GM19467 (cell line): ENCODE data around the gene STK38.
"Not testable (repeated sequence)": the region's sequence is repeated elsewhere in the genome, so short reads cannot be mapped to it uniquely, and the experiment has no call there.

Source experiments
- ATAC-seq: cut with Tn5 transposase; IDR thresholded peaks from one replicate; pipeline ENCODE4 v1.9.1; 2021; ENCODE audit warnings: mild to moderate bottlenecking, moderate library complexity; ENCODE audit not compliant: unreplicated experiment

The STK38 gene

DNA sequence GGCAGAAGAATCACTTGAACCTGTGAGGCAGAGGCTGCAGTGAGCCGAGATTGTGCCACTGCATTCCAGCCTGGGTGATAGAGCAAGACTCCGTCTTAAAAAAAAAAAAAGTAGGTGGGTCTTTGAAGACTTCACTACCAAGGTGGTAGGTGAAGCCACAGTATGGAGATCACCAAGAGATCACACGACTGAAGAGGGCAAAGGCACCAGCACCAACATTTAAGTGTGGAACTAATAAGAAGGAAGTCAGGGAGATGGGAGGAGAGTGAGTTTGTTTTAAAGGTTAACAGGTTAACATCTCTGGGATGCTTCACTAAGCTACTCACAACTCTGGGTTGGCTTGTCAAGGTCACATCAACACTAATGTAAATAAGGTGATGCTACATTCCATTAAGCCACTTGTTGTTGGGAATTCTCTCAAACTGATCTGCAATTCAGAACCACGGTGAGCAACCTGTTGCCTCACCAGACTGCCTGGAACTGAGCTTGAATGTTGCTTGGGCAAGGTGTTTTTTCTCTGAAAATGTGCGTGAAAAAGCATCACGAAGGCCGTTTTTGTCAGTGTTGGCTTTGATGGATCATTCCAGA lies 55.8 kb downstream of the STK38 start:
- ATAC-seq = no peak

- no peak for ATAC-seq
Observed at GRCh38 chr6:36489426-36489825, 57.9 kb downstream of the STK38 start.

DNA sequence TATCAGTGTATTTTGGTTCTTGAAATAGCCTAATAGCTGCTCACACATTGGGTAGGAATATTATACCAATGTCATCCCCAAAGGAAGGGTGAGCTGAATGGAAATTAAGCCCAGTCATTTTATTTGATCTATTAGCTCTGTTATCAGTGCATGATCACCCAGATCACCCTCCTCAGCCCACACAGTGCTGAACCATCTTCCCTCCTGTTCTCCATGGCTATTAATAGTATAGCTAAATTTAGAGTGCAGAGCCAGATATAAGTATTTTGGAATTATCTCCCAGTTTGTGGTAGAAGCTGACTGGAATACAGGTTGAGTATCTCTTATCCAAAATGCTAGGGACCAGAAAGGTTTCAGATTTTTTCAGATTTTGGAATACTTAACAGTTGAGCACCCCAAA lies 59.1 kb downstream of the STK38 start:
- ATAC-seq = no peak

DNA sequence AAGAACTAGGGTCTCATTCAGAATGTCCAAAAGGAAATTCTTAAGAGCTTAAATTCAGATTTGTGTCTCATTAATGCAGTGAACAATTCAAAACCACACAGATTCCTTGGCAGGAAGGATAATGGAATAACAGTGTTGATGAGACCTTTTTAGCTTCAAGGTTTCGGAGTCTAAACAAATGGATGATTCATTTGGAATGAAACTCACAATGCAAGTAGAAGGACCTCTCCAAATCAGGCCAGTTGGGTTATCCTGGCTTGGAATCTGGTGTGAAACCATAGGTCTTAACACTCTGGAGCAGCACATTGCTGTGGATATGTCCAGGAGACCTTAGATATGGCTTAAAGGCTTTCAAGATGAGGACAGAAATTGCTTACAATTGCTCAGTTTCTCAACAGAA lies 59.6 kb downstream of the STK38 start:
- no peak for ATAC-seq

DNA sequence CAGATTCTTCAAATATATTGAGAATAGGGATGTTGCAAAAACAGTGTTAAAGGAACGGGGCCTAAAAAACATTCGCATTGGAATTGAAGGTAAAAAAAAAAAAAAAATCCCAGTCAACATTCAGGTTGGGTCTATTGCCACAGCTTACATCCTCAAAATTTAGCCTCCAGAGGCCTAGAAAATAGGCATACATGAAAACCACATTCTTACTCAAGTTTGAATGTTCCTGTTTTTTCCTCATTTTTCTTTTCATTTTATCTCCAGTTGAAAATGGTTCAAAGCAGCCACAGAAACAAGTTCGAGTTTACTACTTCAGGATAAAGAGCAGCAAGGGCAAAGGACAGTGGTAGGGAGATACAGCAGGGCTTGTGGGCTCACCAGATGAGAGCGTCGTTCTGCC lies 62.5 kb downstream of the STK38 start:
- ATAC-seq = no peak

GRCh38 chr6:36483326-36483725 lies 64.0 kb downstream of the STK38 start:
- not testable (repeated sequence) for ATAC-seq

GRCh38 chr6:36479256-36479655 lies 68.0 kb downstream of the STK38 start:
- ATAC-seq = no peak

- ATAC-seq = no peak
Observed at GRCh38 chr6:36478051-36478526, 69.2 kb downstream of the STK38 start.

DNA sequence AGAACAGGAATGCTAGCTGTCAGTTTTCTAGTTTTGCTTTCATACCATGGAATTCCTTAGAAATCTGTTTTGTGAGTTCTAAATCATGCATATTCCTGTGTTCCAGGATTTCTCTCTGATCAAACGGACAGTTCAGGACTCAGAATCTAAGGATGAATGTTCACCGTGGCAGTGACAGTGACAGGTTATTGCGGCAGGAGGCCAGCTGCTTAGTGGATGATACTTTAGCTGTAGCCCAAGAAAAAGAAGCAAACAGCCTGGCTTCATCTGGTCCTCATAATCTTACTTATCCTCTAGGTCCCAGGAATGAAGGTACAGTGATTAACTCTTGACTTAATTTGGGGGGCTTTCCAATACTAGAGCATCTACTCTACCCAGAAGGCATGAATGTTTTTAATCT lies 77.3 kb downstream of the STK38 start:
- ATAC-seq = no peak

DNA sequence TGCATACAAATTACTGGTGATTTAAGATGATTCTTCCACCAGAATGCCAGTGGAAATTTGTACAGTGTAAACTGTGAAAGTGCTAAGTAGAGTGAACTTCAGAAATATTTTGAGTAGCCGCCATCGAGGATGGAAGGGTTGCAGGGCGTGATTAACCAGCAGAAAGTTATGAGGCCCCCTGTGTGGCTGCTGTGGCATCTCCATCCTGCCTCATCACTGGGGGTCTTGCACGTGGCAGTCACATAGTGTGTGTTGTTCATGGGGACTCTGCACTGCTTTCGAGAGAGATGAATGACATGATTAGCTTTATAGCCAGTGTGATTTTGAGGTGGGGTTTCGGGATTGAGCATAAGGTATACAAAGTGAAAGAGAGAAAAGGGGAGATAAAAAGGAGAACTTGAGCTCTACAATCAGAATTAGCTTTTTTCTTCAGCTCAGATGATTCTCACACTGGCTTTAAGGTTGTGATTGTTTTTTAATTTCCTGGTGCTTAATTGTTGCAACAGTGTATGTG lies 78.1 kb downstream of the STK38 start:
- ATAC-seq = no peak

- ATAC-seq = no peak
Observed at GRCh38 chr6:36467625-36468024, 79.7 kb downstream of the STK38 start.

GRCh38 chr6:36464233-36464632 lies 83.0 kb downstream of the STK38 start:
- no peak for ATAC-seq

- ATAC-seq = no peak
Observed at GRCh38 chr6:36463676-36464075, 83.6 kb downstream of the STK38 start.

DNA sequence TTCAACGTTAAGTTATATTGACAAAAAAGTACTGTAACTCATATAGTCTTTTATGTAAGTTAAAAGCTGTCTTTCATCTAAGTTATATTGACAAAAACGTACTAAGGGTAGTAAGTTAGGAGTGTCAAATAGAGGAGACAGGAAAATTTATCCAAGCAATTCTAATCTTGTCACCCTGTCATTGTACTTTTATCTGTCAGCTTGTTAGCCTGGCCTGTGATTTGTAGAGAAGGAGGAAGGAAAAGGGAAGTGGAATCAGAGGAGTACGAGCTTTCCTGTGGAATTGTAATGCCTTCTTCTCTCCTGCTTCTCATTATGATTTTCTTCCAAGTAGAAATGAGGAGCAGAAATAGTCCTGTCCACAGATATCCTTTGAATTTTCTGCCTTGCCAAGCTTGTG lies 85.6 kb downstream of the STK38 start:
- ATAC-seq = no peak

DNA sequence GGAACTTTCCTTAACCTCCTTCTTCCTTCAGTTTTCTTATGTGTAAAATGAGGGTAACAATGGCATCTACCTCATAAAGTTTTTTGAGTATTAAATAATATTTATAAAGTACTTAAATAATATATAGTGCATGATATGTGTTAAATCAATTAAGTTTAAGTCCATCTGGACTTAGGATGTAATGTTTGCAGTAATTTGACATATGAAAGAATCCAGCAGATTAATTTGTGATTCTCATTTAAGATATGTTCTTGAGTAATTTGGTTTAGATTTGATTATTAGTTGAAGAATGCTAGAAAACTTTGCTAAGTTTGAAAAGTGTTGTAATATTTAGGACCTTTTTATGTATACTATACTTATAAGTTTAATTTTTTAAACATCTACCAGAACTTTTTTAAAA lies 86.4 kb downstream of the STK38 start:
- ATAC-seq = no peak

GRCh38 chr6:36459501-36459900 lies 87.8 kb downstream of the STK38 start:
- no peak for ATAC-seq

GRCh38 chr6:36455486-36456027 lies 91.7 kb downstream of the STK38 start:
- no peak for ATAC-seq

GRCh38 chr6:36452897-36453296 lies 94.4 kb downstream of the STK38 start:
- not testable (repeated sequence) for ATAC-seq

DNA sequence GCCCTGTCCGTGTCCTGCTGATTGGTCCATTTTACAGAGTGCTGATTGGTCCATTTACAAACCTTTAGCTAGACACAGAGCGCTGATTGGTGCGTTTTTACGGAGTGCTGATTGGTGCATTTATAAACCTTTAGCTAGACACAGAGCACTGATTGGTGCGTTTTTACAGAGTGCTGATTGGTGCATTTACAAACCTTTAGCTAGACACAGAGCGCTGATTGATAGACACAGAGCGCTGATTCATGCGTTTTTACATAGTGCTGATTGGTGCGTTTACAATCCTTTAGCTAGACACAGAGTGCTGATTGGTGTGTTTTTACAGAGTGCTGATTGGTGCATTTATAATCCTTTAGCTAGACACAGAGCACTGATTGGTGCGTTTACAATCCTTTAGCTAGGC lies 98.1 kb downstream of the STK38 start:
- not testable (repeated sequence) for ATAC-seq

DNA sequence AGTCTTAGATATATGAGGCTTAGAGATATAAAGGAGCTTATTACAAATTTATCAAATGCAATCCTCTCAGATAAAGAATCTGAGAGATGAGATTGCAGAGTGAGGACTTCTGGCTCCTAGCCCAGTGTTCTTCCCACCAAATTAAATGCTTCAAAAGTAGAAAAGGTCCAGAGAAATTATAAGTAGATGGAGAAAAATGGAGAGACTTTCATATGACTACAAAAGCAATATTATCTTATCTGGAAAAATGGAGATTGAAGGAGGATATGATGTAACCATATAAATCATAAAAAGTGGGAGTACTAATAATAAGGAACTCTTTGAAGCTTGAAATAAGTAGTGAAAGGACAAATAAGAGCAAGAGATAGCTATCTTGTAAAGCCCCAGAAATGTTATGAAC lies 101.7 kb downstream of the STK38 start:
- ATAC-seq = no peak

DNA sequence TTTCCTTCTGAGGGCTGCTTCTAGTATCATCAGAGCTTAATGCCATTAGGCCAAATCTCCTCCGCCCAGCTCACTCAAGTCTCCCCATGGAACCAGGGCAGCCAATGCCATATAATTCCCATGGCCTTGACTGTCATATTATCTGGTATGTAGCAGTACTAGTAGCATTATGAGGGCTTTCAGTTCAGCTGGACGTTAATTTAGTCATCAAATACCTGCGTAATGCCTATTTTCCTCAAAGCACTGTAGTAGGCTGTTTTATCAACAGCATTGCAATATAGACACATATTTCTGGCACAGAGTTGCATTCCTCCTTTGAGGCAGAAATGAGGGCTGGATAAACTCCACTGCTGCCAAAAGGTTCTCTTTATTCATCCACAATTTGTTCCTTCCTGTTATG lies 102.8 kb downstream of the STK38 start:
- ATAC-seq = no peak
